Gastroesophageal sphincter (tissue), 4 donors: Measurements from ENCODE around the gene PRKCI. TPM values are rescaled to one million over a fixed set of nuclear protein-coding genes. Genes with fewer than 3 reads are reported as not detected.

ENCODE experiments used
- ATAC-seq: fragments of 150-250 bp; one replicate; pipeline ENCODE4 v1.9.1; 2016; ENCODE audit warnings: mild to moderate bottlenecking, moderate library complexity
- H3K27ac ChIP-seq, 4 donors: fragments of 200-600 bp; sonication (generic) in 3 of 4; 1 replicate in 3 of 4; 2 replicates in 1 of 4; pipeline ENCODE4 v1.5.1; 2016 to 2019
- H3K27me3 ChIP-seq: fragments of 200-600 bp; sonication (generic); one replicate; pipeline ENCODE4 v1.5.1; 2019
- H3K36me3 ChIP-seq, 2 donors: fragments of 200-600 bp; sonication (generic); one replicate each; pipeline ENCODE4 v1.5.1; 2019; ENCODE audit warnings: control low read depth in 1 of 2
- H3K4me1 ChIP-seq, 3 donors: fragments of 200-600 bp; sonication (generic); 1 replicate in 2 of 3; 2 replicates in 1 of 3; pipeline ENCODE4 v1.5.1; 2016 to 2019; ENCODE audit warnings: control low read depth in 2 of 3
- H3K4me3 ChIP-seq, 2 donors: fragments of 200-600 bp; sonication (generic); one replicate each; pipeline ENCODE4 v1.5.1; 2019; ENCODE audit warnings: mild to moderate bottlenecking in 1 of 2, moderate library complexity in 1 of 2
- H3K9me3 ChIP-seq, 3 donors: fragments of 200-600 bp; sonication (generic); one replicate each; pipeline ENCODE4 v1.5.1; 2017 to 2019; ENCODE audit warnings: control low read depth in 2 of 3
- EP300 ChIP-seq: sonication (generic); formaldehyde crosslinking; IDR thresholded peaks from one replicate; pipeline ENCODE4 v1.6.1; 2017; ENCODE audit warnings: antibody characterized with exemption, mild to moderate bottlenecking
- POLR2A ChIP-seq, 2 donors: fragments of 450-650 bp; IDR thresholded peaks; one replicate each; pipeline ENCODE4 v1.6.1; 2017; ENCODE audit warnings: antibody characterized with exemption in 2 of 2, mild to moderate bottlenecking in 2 of 2, moderate library complexity in 1 of 2
- POLR2AphosphoS5 ChIP-seq: sonication (generic); formaldehyde crosslinking; IDR thresholded peaks from one replicate; pipeline ENCODE4 v1.6.1; 2017; ENCODE audit warnings: antibody characterized with exemption
- WGBS, 2 donors: methylation state at CpG; one replicate each; pipeline ENCODE4 v1.1.5; 2018; ENCODE audit warnings: low coverage in 1 of 2; 5-methylcytosine and 5-hydroxymethylcytosine counted together
- total RNA-seq, 4 donors: library from RNA; depleted of rRNA; stranded (reverse); fragments of >200 nt; gene quantifications; one replicate each; pipeline ENCODE4 v1.1.0, GENCODE V29; 2016
- TF ChIP-seq, protein P1 (sequence below), 4 experiments: fragments of 200-600 bp in 2 of 4; fragments of 450-650 bp in 2 of 4; sonication (generic) in 1 of 4; IDR thresholded peaks; one replicate each; pipeline ENCODE4 v1.5.1; 2017 to 2019; ENCODE audit warnings: antibody characterized with exemption in 4 of 4, mild to moderate bottlenecking in 2 of 4, moderate library complexity in 2 of 4

The PRKCI gene
- total RNA-seq, 4 donors from 2014 or later, result 41.9 to 69.0 (median 45.3) TPM

DNA sequence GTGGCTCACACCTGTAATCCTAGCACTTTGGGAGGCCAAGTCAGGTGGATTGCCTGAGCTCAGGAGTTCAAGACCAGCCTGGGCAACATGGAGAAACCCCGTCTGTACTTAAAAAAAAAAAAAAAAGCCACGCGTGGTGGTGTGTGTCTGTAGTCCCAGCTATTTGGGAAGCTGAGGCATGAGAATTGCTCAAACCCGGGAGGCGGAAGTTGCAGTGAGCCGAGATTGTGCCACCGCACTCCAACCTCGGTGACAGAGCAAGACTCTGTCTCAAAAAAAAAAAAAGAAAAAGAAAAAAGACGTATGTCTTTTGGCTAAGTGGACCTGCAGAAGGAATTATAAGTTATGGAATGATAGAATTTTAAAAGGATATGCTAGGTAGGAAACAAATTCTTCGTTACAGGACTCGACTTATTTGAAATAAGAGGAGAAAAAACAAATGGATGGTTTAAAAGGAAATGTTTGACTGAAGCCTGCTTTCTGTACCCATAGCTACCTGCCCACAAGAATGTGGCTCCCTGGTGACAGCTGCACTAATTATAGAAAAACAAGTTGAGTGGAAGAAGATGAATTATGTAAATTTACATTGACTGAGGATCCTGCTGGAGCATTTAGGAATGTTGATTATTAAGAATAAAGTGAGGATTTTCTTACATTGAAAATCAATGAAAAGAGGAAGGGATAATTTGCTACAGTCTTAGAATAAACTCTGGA lies 99.3 kb downstream of the PRKCI start:
- H3K27ac ChIP-seq, result no peak overlapping the region

DNA sequence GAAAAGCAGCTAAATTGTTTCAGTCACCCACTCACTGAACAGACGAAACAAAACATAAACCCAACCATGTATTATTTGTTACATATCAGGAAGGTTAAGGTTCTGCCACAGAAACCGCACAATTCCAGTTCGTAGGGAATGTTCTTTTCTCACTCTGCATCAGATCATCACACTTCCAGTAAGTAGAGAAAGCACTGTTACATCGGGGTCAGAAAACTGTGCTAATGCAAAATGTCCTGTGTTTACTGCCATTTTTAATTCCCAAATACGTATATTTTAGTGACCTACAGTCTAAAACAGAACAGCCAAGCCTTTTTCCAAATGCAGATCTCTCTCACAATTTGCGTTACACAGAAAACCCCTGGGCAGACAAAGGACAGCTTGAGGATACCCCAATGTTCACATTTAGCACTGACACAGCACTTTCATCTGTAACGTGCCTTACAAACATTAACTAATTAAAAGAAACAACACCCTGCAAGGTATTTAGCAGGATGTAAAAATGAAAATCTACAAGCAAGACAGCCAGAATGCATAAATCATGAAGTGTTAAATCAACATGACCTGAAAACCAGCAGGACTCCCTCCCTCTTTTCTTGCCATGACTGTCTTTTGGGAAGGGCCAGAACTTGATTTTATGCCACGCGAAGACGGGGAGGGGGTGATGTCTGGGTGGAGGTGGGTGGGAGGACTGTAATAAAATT lies 100.5 kb downstream of the PRKCI start:
- Histone ChIP-seq H3K4me1 (no peaks in the 10 kb centered on the region), H3K4me3 (no peak overlapping the region), H3K27ac (no peak overlapping the region), H3K36me3 (no peaks in the 10 kb centered on the region), H3K9me3 (peaks cover 0 to 8% (median 0%) of the 10 kb centered on the region in 3 donors), H3K27me3 (no peaks in the 10 kb centered on the region)
- TF ChIP-seq EP300 (no peak), POLR2A (IDR thresholded peaks at IDR 0.05) (no peak), POLR2AphosphoS5 (no peak)
- TF ChIP-seq, protein P1, sequence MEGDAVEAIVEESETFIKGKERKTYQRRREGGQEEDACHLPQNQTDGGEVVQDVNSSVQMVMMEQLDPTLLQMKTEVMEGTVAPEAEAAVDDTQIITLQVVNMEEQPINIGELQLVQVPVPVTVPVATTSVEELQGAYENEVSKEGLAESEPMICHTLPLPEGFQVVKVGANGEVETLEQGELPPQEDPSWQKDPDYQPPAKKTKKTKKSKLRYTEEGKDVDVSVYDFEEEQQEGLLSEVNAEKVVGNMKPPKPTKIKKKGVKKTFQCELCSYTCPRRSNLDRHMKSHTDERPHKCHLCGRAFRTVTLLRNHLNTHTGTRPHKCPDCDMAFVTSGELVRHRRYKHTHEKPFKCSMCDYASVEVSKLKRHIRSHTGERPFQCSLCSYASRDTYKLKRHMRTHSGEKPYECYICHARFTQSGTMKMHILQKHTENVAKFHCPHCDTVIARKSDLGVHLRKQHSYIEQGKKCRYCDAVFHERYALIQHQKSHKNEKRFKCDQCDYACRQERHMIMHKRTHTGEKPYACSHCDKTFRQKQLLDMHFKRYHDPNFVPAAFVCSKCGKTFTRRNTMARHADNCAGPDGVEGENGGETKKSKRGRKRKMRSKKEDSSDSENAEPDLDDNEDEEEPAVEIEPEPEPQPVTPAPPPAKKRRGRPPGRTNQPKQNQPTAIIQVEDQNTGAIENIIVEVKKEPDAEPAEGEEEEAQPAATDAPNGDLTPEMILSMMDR (IDR thresholded peaks at IDR 0.05), result no peak
- 66 to 75% methylated on average over 8 to 10 of the region's 10 CpGs for WGBS, 2 donors
- ATAC-seq, result no peak

More for the DNA sequence above, 99.3 kb downstream of the PRKCI start:
- TF ChIP-seq POLR2AphosphoS5 (no peak), POLR2A (IDR thresholded peaks at IDR 0.05) (no peak), EP300 (no peak)
- TF ChIP-seq, protein P1 (IDR thresholded peaks at IDR 0.05), result no peak
- WGBS, 2 donors, result 86% methylated on average over 9 of the region's 11 CpGs
- Histone ChIP-seq H3K36me3 (no peaks in the 10 kb centered on the region), H3K9me3 (no peaks in the 10 kb centered on the region), H3K4me1 (no peaks in the 10 kb centered on the region), H3K4me3 (no peak overlapping the region), H3K27me3 (no peaks in the 10 kb centered on the region)
- no peak for ATAC-seq

DNA sequence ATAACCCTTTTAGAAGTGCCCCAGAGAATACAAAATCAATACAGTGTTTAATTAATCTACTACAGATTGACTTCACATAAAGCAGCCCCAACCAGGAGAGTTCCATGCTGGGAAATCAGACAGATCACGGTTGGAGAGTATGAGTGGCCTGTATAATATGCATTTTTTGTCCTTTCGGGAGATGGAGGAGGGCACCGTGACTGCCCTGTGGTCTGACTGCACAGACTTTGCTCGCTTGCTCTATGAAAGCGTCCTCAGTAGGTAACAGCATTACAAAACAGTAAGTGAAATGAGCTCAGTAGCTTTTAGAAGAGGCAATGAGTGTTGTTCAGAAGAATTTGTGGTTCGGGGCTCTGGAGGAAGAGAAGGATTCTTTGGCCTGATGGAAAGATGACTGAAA lies 101.1 kb downstream of the PRKCI start:
- H3K36me3 ChIP-seq, result no peaks in the 10 kb centered on the region
- H3K27me3 ChIP-seq, result no peaks in the 10 kb centered on the region
- H3K27ac ChIP-seq, result no peak overlapping the region
- peaks cover 0 to 8% (median 0%) of the 10 kb centered on the region in 3 donors for H3K9me3 ChIP-seq
- H3K4me3 ChIP-seq, result no peak overlapping the region
- no peak for ATAC-seq
- TF ChIP-seq POLR2AphosphoS5, result no peak
- TF ChIP-seq POLR2A (IDR thresholded peaks at IDR 0.05), result no peak
- TF ChIP-seq EP300, result no peak
- TF ChIP-seq, protein P1 (IDR thresholded peaks at IDR 0.05), result no peak
- WGBS, 2 donors, result 75 to 87% methylated on average over 2 to 6 of the region's 6 CpGs
- no peaks in the 10 kb centered on the region for H3K4me1 ChIP-seq

DNA sequence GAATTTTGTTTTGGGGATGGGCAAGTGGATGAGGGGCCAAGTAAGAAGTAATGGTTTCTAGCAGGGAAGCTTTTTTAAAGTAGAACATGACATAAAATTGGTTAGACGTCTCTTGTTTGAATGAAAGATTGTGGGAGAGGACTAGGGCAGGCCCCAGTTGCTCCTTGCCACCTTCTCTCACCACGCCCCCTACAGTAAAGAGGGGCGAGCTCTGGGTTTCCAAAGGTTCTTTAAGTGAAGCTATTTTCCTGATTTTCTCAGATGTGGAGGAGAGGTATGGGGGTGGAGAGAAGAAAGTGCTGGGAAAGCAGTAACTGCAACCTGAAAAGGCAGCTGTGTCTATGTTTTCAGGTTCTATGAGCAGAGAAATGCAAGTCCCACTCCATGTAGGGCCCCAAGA lies 102.7 kb downstream of the PRKCI start:
- Histone ChIP-seq H3K36me3 (no peaks in the 10 kb centered on the region), H3K4me1 (no peaks in the 10 kb centered on the region), H3K27ac (no peak overlapping the region), H3K9me3 (peaks cover 0 to 8% (median 0%) of the 10 kb centered on the region in 3 donors), H3K4me3 (no peak overlapping the region), H3K27me3 (no peaks in the 10 kb centered on the region)
- ATAC-seq, result no peak
- WGBS, 2 donors, result 76 to 100% methylated on average over 2 to 3 of the region's 3 CpGs
- TF ChIP-seq, protein P1 (IDR thresholded peaks at IDR 0.05), result no peak
- no peak for TF ChIP-seq POLR2A (IDR thresholded peaks at IDR 0.05)
- no peak for TF ChIP-seq EP300
- TF ChIP-seq POLR2AphosphoS5, result no peak
